ENCODE results near the gene KCNMA1.

Gene KCNMA1

GRCh38 chr10:77241350-77241725, 396.3 kb downstream of the KCNMA1 start:
- FAIRE-seq (no peak), DNase-seq (ENCODE audit: insufficient read length, low spot score) (no peak)

GRCh38 chr10:77240706-77241349, 396.8 kb downstream of the KCNMA1 start:
- FAIRE-seq (no peak), DNase-seq (ENCODE audit: insufficient read length, low spot score) (no peak)

- no peak for FAIRE-seq
- DNase-seq (ENCODE audit: insufficient read length, low spot score) = no peak
Measured at GRCh38 chr10:77240041-77240652, 397.5 kb downstream of the KCNMA1 start.

GRCh38 chr10:77237120-77237519, 400.5 kb downstream of the KCNMA1 start:
- FAIRE-seq (no peak), DNase-seq (ENCODE audit: insufficient read length, low spot score) (no peak)

- FAIRE-seq = no peak
Measured at GRCh38 chr10:77236700-77237099, 400.9 kb downstream of the KCNMA1 start.

GRCh38 chr10:77236029-77236428, 401.6 kb downstream of the KCNMA1 start:
- no peak for FAIRE-seq
- DNase-seq (ENCODE audit: insufficient read length, low spot score) = no peak

More at GRCh38 chr10:77236700-77237099, 400.9 kb downstream of the KCNMA1 start:
- no peak for DNase-seq (ENCODE audit: insufficient read length, low spot score)

- FAIRE-seq (no peak), DNase-seq (ENCODE audit: insufficient read length, low spot score) (no peak)
Measured at GRCh38 chr10:77234599-77234998, 403.0 kb downstream of the KCNMA1 start.

GRCh38 chr10:77233466-77233865, 404.1 kb downstream of the KCNMA1 start:
- DNase-seq (ENCODE audit: insufficient read length, low spot score) (no peak), FAIRE-seq (no peak)

GRCh38 chr10:77231884-77232610, 405.6 kb downstream of the KCNMA1 start:
- FAIRE-seq (no peak), DNase-seq (ENCODE audit: insufficient read length, low spot score) (no peak)

GRCh38 chr10:77231375-77231774, 406.2 kb downstream of the KCNMA1 start:
- DNase-seq (ENCODE audit: insufficient read length, low spot score) (no peak), FAIRE-seq (no peak)

GRCh38 chr10:77230194-77230593, 407.4 kb downstream of the KCNMA1 start:
- FAIRE-seq (no peak), DNase-seq (ENCODE audit: insufficient read length, low spot score) (no peak)

- FAIRE-seq = no peak
- no peak for DNase-seq (ENCODE audit: insufficient read length, low spot score)
Measured at GRCh38 chr10:77229704-77230103, 407.9 kb downstream of the KCNMA1 start.

GRCh38 chr10:77228559-77228958, 409.0 kb downstream of the KCNMA1 start:
- FAIRE-seq = no peak
- DNase-seq (ENCODE audit: insufficient read length, low spot score) = no peak

GRCh38 chr10:77226853-77227565, 410.6 kb downstream of the KCNMA1 start:
- FAIRE-seq (no peak), DNase-seq (ENCODE audit: insufficient read length, low spot score) (no peak)

- no peak for FAIRE-seq
Measured at GRCh38 chr10:77226452-77226851, 411.2 kb downstream of the KCNMA1 start.

GRCh38 chr10:77226020-77226419, 411.6 kb downstream of the KCNMA1 start:
- no peak for DNase-seq (ENCODE audit: insufficient read length, low spot score)
- FAIRE-seq = no peak

More at GRCh38 chr10:77226452-77226851, 411.2 kb downstream of the KCNMA1 start:
- no peak for DNase-seq (ENCODE audit: insufficient read length, low spot score)

GRCh38 chr10:77223526-77224460, 413.8 kb downstream of the KCNMA1 start:
- no peak for FAIRE-seq

GRCh38 chr10:77220150-77220549, 417.5 kb downstream of the KCNMA1 start:
- FAIRE-seq (no peak), DNase-seq (ENCODE audit: insufficient read length, low spot score) (no peak)

More at GRCh38 chr10:77223526-77224460, 413.8 kb downstream of the KCNMA1 start:
- DNase-seq (ENCODE audit: insufficient read length, low spot score) = no peak

- DNase-seq (ENCODE audit: insufficient read length, low spot score) (no peak), FAIRE-seq (no peak)
Measured at GRCh38 chr10:77219046-77219445, 418.6 kb downstream of the KCNMA1 start.

GRCh38 chr10:77214799-77215198, 422.8 kb downstream of the KCNMA1 start:
- DNase-seq (ENCODE audit: insufficient read length, low spot score) = no peak
- no peak for FAIRE-seq
